SK-N-SH (cell line): ENCODE measurements around the gene EEF1AKMT3. TPM values are rescaled to one million over a fixed set of nuclear protein-coding genes. Genes with fewer than 3 reads are reported as not detected.
A peak's percentile ranks its signal among the peaks of the same experiment; 100 is the strongest.

Experiments
- CTCF ChIA-PET: fragments of 300-600, 350-600 bp; formaldehyde crosslinking; extraction: SDS; loops from one replicate; lab custom pipeline; 2021; lab: Yijun Ruan, JAX
- POLR2A ChIA-PET: fragments of 350-600 bp; sonication (Branson Sonifier 250); formaldehyde crosslinking; extraction: SDS; loops from one replicate; lab custom pipeline; 2020; ENCODE audit warnings: antibody characterized with exemption, inconsistent platforms; lab: Yijun Ruan, JAX
- DNase-seq: peaks from one replicate; pipeline ENCODE4 v3.0.0; 2012
- H2AFZ ChIP-seq: fragments of 200-600 bp; sonication (generic); 2 replicates; pipeline ENCODE4 v1.8.1; 2016; ENCODE audit warnings: antibody characterized with exemption, mild to moderate bottlenecking, low read depth
- H3F3A ChIP-seq: fragments of 200-600 bp; sonication (generic); replicated peaks from 2 replicates; pipeline ENCODE3; 2016; ENCODE audit warnings: antibody characterized with exemption, mild to moderate bottlenecking; ENCODE audit not compliant: insufficient read depth
- H3K27ac ChIP-seq, 2 experiments: fragments of 200-500 bp in 1 of 2; fragments of 200-600 bp in 1 of 2; sonication (Bioruptor generic) in 1 of 2; sonication (generic), shearing (Covaris generic) in 1 of 2; 2 replicates each; pipeline versions ENCODE4 v1.5.1 to v1.6.1; 2014 to 2016; ENCODE audit warnings: low read depth in 2 of 2, inconsistent platforms in 1 of 2, low read length in 1 of 2, mild to moderate bottlenecking in 1 of 2, mixed read lengths in 1 of 2
- H3K27me3 ChIP-seq: fragments of 200-600 bp; sonication (generic), shearing (Covaris generic); 2 replicates; pipeline ENCODE4 v1.6.1; 2016; ENCODE audit warnings: mixed run types; ENCODE audit not compliant: insufficient read depth
- H3K36me3 ChIP-seq, 2 experiments: fragments of 200-500 bp in 1 of 2; fragments of 200-600 bp in 1 of 2; sonication (Bioruptor generic) in 1 of 2; sonication (generic) in 1 of 2; replicated peaks in 1 of 2; 2 replicates each; pipeline versions ENCODE3 to v1.5.1; 2014 to 2016; ENCODE audit warnings: low read length in 1 of 2, mild to moderate bottlenecking in 1 of 2; ENCODE audit not compliant: insufficient read depth in 2 of 2, control insufficient read depth in 1 of 2
- H3K4me1 ChIP-seq, 2 experiments: fragments of 200-500 bp in 1 of 2; fragments of 200-600 bp in 1 of 2; sonication (Bioruptor generic) in 1 of 2; sonication (generic), shearing (Covaris generic) in 1 of 2; 2 replicates each; pipeline versions ENCODE4 v1.5.1 to v1.6.1; 2014 to 2016; ENCODE audit warnings: low read depth in 1 of 2, low read length in 1 of 2, mixed run types in 1 of 2; ENCODE audit not compliant: insufficient read depth in 2 of 2, control insufficient read depth in 1 of 2
- H3K4me2 ChIP-seq: fragments of 200-600 bp; sonication (generic), shearing (Covaris generic); 2 replicates; pipeline ENCODE4 v1.6.1; 2017; ENCODE audit warnings: mixed run types
- H3K4me3 ChIP-seq, 2 experiments: fragments of 200-500 bp in 1 of 2; fragments of 200-600 bp in 1 of 2; sonication (Bioruptor generic) in 1 of 2; sonication (generic), shearing (Covaris generic) in 1 of 2; 2 replicates each; pipeline versions ENCODE4 v1.5.1 to v1.8.1; 2014 to 2016; ENCODE audit warnings: low read depth in 2 of 2, inconsistent platforms in 1 of 2, low read length in 1 of 2, mild to moderate bottlenecking in 1 of 2, mixed read lengths in 1 of 2, moderate library complexity in 1 of 2
- H3K79me2 ChIP-seq: fragments of 200-600 bp; sonication (generic); 2 replicates; pipeline ENCODE4 v1.8.1; 2017; ENCODE audit warnings: mild to moderate bottlenecking; ENCODE audit not compliant: insufficient read depth
- H3K9ac ChIP-seq: fragments of 200-600 bp; sonication (generic); 2 replicates; pipeline ENCODE4 v1.6.1; 2017; ENCODE audit warnings: mixed run types
- H3K9me2 ChIP-seq: fragments of 200-600 bp; sonication (generic); 2 replicates; pipeline ENCODE4 v1.6.1; 2017; ENCODE audit warnings: mixed run types
- H3K9me3 ChIP-seq: fragments of 200-600 bp; sonication (generic); 2 replicates; pipeline ENCODE4 v1.6.1; 2017; ENCODE audit warnings: mixed run types, mild to moderate bottlenecking, moderate library complexity
- H4K20me1 ChIP-seq: fragments of 200-600 bp; sonication (generic); 2 replicates; pipeline ENCODE4 v1.6.1; 2017; ENCODE audit warnings: mild to moderate bottlenecking, mixed run types; ENCODE audit not compliant: insufficient read depth
- GABPA ChIP-seq: IDR thresholded peaks from 2 replicates; pipeline ENCODE4 v1.4.0; 2012; ENCODE audit warnings: low read depth, mild to moderate bottlenecking
- GATA2 ChIP-seq: sonication (generic); formaldehyde crosslinking; IDR thresholded peaks from 2 replicates; pipeline ENCODE4 v1.5.0; 2020; ENCODE audit warnings: mild to moderate bottlenecking, missing genetic modification reagents
- MEF2A ChIP-seq: IDR thresholded peaks from 2 replicates; pipeline ENCODE4 v1.4.0; 2012; ENCODE audit warnings: low read depth, borderline replicate concordance
- MXI1 ChIP-seq: IDR thresholded peaks from 2 replicates; pipeline ENCODE4 v1.6.1; 2012; ENCODE audit warnings: mild to moderate bottlenecking, low read depth, low read length, improper control_type of control experiment
- NRF1 ChIP-seq: IDR thresholded peaks from 2 replicates; pipeline ENCODE4 v1.6.1; 2012; ENCODE audit warnings: low read depth, mild to moderate bottlenecking, low read length
- PBX3 ChIP-seq: IDR thresholded peaks from 2 replicates; pipeline ENCODE4; 2012
- RCOR1 ChIP-seq: fragments of 150-350 bp; IDR thresholded peaks from 2 replicates; pipeline ENCODE4 v1.6.1; 2017; ENCODE audit warnings: antibody characterized with exemption, low read length
- REST ChIP-seq: IDR thresholded peaks from 2 replicates; pipeline ENCODE4 v1.6.1; 2012; ENCODE audit warnings: mild to moderate bottlenecking, low read depth, low read length, moderate library complexity
- SMC3 ChIP-seq: IDR thresholded peaks from 2 replicates; pipeline ENCODE4 v1.6.1; 2012; ENCODE audit warnings: low read depth, low read length, improper control_type of control experiment
- USF2 ChIP-seq: fragments of 150-350 bp; IDR thresholded peaks from 2 replicates; pipeline ENCODE4 v1.6.1; 2017; ENCODE audit warnings: antibody characterized with exemption, low read length, low read depth, borderline replicate concordance
- YY1 ChIP-seq: IDR thresholded peaks from 2 replicates; pipeline ENCODE4 v1.4.0; 2012; ENCODE audit warnings: low read depth, mild to moderate bottlenecking
- WGBS: methylation state at CpG from one replicate; pipeline ENCODE4 v1.1.6; 2017; ENCODE audit warnings: low lambda C conversion rate; 5-methylcytosine and 5-hydroxymethylcytosine counted together
- polyA plus RNA-seq, 3 experiments: library from polyadenylated mRNA; depleted of rRNA; stranded (reverse); fragments of >200 nt; gene quantifications; 2 replicates each; pipeline ENCODE4 v1.2.3, GENCODE V29; 2012

Gene EEF1AKMT3
- polyA plus RNA-seq, 1 of the 3 experiments (the other 2 are of a cell fraction): 10.3 TPM

- Histone ChIP-seq H3K27ac (no peak within 1 kb of the TSS), H3K79me2 (0 out of 2 replicates have a peak, but pooled peaks cover 11% of the 10 kb centered on the region), H3K27me3 (no peaks in the 10 kb centered on the region; the same call in 1 of the 2 replicates), H3K4me3 (peak within 1 kb of the TSS in 1 of 2 experiments; percentile 21; a peak in 1 of 4 replicates), H3K4me2 (no peak within 1 kb of the TSS), H3K4me1 (peaks cover 3 to 33% of the 10 kb centered on the region in 2 experiments; a peak in 1 of 4 replicates), H4K20me1 (no peaks in the 10 kb centered on the region), H3K9ac (no peak within 1 kb of the TSS), H3K9me2 (no peaks in the 10 kb centered on the region), H2AFZ (no peak within 1 kb of the TSS), H3K36me3 (peaks cover 5 to 19% of the 10 kb centered on the region in 2 experiments), H3K9me3 (no peaks in the 10 kb centered on the region), H3F3A (peaks cover 3% of the 10 kb centered on the region)
- 40% methylated on average over 31 of the region's 38 CpGs for WGBS
- peak; percentile 52 for DNase-seq
- peak; percentile 36; the same call in 1 of the 2 replicates for TF ChIP-seq GATA2 (CRISPR knock-in tag)
- TF ChIP-seq RCOR1: no peak
- TF ChIP-seq, all 33 proteins: peak for 1
- ChIA-PET CTCF (interaction anchor here (0.6 to 3.1 kb wide), 14 partner anchors 10 to 232 kb away, joined by 3 to 27 read pairs (median 3); partner anchors contain the start of genes B4GALNT1 and TSFM), POLR2A (interaction anchor here (0.6 to 2.0 kb wide), 3 partner anchors 10 to 1059 kb away, joined by 3 to 9 read pairs (median 5); partner anchors contain the start of gene TSPAN31)
Measured at GRCh38 chr12:57766464-57767304, 5.7 kb upstream of the EEF1AKMT3 start, which contains the start of gene CYP27B1. CYP27B1 (minus strand) TSS chr12:57767078; CDS start chr12:57767041, 37 bp downstream.

GRCh38 chr12:57767305-57767698 lies 5.1 kb upstream of the EEF1AKMT3 start:
- Histone ChIP-seq H3K4me2 (no peak overlapping the region), H4K20me1 (no peaks in the 10 kb centered on the region), H2AFZ (no peak overlapping the region), H3K9me3 (no peaks in the 10 kb centered on the region)
- TF ChIP-seq NRF1: no peak
- no peak for TF ChIP-seq SMC3
- TF ChIP-seq, all 33 proteins: peak for 0
- H3K27ac ChIP-seq: no peak overlapping the region
- H3K4me1 ChIP-seq: peaks cover 3 to 33% of the 10 kb centered on the region in 2 experiments; a peak in 1 of 4 replicates
- no peaks in the 10 kb centered on the region for H3K9me2 ChIP-seq
- no peak for DNase-seq
- POLR2A ChIA-PET: interaction anchor here (0.6 to 2.0 kb wide), 2 partner anchors 11 to 1060 kb away, joined by 3 to 9 read pairs; no protein-coding TSS in a partner anchor
- no peak overlapping the region for H3K9ac ChIP-seq
- peaks cover 5 to 19% of the 10 kb centered on the region in 2 experiments for H3K36me3 ChIP-seq
- no peaks in the 10 kb centered on the region; the same call in 1 of the 2 replicates for H3K27me3 ChIP-seq
- H3F3A ChIP-seq: peaks cover 6% of the 10 kb centered on the region
- H3K79me2 ChIP-seq: peaks cover 13% of the 10 kb centered on the region; the same call in 1 of the 2 replicates
- CTCF ChIA-PET: interaction anchor here (0.9 to 3.1 kb wide), 8 partner anchors 8 to 139 kb away, joined by 3 to 27 read pairs (median 4); no protein-coding TSS in a partner anchor
- no peak overlapping the region for H3K4me3 ChIP-seq

- Histone ChIP-seq H2AFZ (no peak overlapping the region), H3K36me3 (peaks cover 5 to 19% of the 10 kb centered on the region in 2 experiments), H3K9me3 (no peaks in the 10 kb centered on the region), H3F3A (peaks cover 3% of the 10 kb centered on the region), H3K4me2 (no peak overlapping the region), H3K4me3 (no peak overlapping the region), H4K20me1 (no peaks in the 10 kb centered on the region), H3K27me3 (no peaks in the 10 kb centered on the region; the same call in 1 of the 2 replicates), H3K4me1 (peaks cover 3 to 33% of the 10 kb centered on the region in 2 experiments; a peak in 1 of 4 replicates), H3K9ac (no peak overlapping the region), H3K9me2 (no peaks in the 10 kb centered on the region), H3K27ac (no peak overlapping the region), H3K79me2 (peaks cover 18% of the 10 kb centered on the region; the same call in 1 of the 2 replicates)
- POLR2A ChIA-PET: interaction anchor here (1.2 kb wide), 1 partner anchor 8 kb away, joined by 3 read pairs; no protein-coding TSS in a partner anchor
- no peak for TF ChIP-seq REST
- no peak for TF ChIP-seq USF2
- TF ChIP-seq PBX3: no peak
- no peak for TF ChIP-seq RCOR1
- TF ChIP-seq YY1: no peak
- no peak for TF ChIP-seq MEF2A
- TF ChIP-seq GABPA: no peak
- TF ChIP-seq MXI1: no peak
- WGBS: 83% methylated on average over 3 of the region's 3 CpGs
- DNase-seq: no peak
- CTCF ChIA-PET: interaction anchor here (1.1 to 3.1 kb wide), 7 partner anchors 8 to 138 kb away, joined by 3 to 27 read pairs (median 4); no protein-coding TSS in a partner anchor
Measured at GRCh38 chr12:57767876-57768275, 4.5 kb upstream of the EEF1AKMT3 start.
